Measurements from ENCODE around the gene GABRG3.
"Not testable (repeated sequence)": the region's sequence is repeated elsewhere in the genome, so short reads cannot be mapped to it uniquely, and the experiment has no call there.

The GABRG3 gene

DNA sequence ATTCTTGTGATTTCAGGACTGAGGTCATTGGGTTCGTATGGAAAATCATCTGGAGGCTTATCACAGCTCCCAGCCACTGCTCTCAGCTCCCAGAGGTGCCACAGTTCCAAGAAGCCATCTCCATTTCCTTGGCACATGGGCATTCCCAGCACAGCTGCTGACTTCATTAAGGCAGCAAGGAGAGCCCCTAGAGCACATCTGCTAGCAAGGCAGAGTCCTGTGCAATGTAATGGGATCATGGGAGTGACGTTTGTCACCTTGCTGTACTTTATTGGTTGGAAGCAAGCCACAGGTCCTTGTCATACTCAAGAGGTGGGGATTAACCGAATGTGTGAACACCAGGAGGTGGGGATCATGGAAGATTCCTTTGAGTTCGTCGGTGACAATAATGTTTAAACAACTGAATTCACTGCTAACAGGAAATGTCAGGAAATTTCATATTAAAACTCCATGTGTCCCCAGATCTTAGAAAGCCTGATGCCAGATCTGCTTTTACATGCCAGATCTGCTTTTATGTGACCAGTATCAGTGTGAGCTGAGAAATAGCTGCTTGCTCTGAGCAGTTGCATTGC, 148.8 kb downstream of the GABRG3 start:
- DNase-seq, result no peak

DNA sequence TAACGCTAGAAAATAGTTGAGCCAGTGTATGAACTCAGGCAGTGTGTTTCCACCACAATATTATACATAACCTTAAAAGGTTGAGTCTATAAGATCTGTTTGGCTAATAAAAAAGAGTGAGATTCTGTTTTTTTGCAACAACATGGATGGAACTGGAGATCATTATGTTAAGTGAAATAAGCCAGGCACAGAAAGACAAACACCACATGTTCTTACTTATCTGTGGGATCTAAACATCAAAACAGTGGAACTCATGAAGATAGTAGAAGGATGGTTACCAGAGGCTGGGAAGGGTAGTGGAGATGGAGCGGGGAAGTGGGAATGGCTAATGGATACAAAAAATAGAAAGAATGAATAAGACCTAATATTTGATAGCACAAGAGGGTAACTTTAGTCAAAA, 150.7 kb downstream of the GABRG3 start:
- no peak for DNase-seq

DNA sequence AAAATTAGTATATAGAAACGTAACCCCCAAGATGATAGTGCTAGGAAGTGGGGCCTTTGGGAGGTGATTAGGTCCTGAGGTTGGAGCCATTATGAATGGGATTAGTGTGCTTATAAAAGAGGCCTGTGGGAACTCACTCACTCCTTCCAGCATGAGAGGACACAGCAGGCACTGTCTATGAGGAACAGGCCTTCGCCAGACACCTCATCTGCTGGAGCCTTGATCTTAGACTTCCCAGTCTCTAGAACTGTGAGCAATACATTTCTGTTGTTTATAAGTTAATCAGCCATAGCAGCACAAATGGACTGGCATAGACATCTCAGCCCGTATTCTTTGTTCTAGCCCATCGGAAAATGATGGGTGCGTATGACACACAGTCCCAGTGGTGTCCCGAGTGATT, 152.3 kb downstream of the GABRG3 start:
- DNase-seq, result no peak

DNA sequence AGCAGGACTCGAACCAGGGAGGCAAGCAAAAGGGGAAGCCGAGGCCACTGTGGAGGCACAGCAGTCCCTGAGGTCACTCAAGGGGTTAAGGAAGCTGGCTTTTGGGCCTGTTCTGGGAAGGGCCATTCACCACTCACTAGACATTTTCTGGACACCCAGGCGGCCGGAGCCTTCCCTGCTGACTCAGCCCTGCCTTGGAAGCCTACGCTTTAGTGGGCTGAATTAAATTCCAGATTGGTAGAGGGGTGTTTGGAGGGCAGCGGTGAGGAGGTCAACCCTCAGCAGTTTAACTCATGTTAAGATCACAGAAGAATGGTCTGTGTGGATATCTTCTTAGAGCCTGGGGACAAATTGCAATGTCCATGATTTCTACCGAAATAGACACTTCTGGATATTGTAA, 152.8 kb downstream of the GABRG3 start:
- no peak for DNase-seq

DNA sequence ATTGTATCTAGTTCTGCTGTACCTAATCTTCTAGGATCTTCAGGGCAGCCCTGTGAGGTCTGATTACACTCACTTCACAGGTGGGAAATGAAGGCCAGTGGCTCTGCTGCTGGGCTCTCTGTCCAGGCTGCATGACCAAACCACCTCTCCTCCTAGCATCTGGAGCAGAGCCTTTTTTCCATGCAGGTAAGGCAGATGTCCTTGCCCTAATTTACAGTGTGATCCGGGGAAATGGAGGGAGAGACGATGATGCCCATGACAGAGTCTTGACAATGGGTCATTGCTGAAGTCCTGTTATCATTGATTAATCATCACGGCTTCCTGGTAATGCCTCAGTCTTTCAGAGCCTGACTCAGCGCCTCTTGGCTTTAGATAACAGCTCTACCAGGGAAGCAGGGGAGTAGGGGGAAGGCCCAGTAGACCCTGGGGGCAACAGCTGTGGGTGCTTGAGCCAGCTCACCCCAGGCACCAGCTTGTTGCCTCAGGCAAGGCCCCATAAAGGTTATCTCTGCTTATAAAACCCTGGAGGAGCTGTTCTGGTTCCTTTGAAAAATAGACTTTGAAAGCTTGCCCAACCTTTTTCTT, 153.4 kb downstream of the GABRG3 start:
- DNase-seq, result no peak

DNA sequence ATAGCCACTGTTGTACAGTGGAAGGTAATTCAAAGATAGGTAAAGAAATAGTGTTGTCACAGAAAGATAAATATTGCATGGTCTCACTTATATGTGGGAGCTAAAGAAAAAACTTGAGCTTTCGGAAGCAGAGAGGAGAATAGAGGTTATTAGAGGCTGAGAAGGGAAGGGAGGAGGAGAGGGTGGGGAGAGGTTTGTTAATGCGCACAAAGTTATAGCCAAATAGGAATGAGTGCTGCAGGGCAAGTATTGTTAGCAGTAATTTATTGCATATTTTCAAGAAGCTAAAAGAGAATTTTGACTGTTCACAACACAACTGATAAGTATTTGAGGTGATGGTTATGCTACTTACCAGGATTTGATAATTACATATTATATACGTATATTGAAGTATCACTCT, 154.2 kb downstream of the GABRG3 start:
- no peak for DNase-seq

DNA sequence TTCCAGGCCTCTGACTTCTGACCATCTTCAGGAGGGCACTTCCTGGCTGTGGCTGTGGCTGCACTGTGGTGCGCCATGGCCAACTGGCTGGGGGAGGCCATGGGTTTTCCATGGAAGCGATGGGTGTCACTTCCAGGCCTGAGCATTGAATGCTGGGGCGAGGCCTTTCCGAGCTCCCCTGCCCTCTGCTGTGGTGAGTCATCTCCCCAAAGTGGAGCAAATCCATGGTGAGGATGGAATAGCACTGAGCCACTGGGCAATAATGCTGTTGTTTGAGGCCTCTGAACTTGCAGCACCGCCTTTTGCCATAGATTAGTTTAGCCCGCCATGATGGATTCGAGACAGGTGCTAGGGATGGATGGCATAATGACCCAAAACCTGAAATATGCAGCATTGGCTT, 155.5 kb downstream of the GABRG3 start:
- no peak for DNase-seq

DNA sequence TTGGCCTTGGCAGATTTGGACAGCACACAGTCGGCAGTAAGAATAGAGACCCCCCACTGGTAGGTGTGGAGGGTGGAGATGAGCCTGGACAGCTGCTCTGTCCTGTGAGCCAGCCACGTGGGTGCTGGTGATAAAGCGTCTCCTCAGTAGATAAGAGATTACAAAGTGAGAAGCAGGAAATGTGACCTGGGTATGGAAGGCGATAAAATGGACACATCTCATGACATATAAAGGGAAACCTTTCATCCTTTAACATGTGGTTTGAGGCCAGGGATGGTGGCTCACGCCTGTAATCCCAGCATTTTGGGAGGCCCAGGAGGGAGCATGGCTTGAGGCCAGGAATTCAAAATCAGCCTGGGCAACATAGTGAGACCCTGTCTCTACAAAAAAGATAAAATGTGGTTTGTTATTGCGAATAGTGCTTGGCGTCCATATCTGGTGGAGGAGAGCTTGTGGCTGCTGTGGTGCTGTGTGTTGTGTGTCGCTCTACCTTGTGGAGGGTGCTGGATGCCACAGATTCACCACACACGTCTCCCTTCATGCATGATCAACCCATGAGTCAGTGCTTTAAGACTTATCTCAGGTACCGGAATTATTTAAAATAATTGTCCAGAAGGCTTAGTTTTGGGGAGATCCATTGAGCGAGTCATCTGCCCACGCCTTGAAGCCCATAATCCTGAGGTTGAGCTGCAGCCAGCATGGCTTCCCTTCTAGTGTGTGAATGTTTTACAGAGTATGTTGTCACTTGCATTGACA, 157.0 kb downstream of the GABRG3 start:
- DNase-seq, result no peak

DNA sequence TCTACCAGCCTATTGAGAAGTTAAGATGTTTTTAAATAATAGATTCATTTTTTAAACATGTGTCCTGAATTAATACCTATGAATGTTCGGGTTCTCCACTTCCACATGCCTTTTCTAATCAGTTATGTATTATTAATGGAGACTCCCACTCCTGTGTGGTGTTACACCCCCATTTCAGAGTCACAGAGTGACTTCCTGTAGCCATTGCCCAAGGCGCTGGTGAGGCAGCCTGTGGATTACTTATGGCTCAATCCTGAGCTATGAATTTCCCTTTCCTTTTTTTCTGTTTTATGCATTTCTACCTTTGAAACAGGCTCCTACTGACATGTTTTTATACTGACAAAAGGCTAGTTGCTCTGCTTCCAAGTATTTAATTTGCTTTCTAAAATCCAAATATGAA, 162.3 kb downstream of the GABRG3 start:
- DNase-seq, result no peak

DNA sequence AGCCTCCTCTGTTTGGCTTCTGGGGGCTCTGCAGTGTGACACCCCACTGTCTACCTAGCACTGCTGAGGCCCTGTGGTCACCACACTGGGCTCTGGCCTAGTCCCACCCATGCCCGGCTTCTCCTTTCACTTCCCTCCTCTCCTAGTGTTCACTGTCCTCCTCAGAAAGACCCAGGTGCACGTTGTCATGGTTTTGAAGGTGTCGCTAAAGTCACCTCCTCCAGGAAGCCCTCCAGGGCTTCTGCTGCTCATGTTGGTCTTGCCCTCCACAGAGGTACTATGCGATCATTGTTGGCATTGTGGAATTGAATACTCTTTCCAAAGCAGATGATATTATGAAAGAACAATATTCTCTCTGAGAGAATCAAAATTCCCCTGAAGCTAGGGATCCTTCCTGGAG, 163.5 kb downstream of the GABRG3 start:
- DNase-seq, result no peak

DNA sequence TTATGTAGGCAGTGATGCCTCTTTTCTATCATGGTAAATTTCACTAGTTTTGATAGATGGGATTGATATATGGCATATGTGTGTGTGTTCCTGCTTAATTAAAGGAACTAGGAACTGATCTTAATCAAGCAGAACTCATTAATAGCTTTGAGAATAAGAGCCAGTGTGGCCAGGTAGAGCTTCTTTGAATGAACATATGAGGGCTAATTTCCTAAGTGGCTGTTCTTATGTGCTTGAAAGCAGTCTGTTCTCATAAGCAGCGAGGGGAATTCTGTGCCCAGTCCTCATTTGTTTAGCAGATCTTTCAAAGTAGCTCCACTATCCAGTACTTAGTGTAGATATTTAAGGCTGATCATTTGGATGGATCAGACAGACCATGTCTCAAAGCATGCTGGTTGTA, 164.2 kb downstream of the GABRG3 start:
- no peak for DNase-seq

DNA sequence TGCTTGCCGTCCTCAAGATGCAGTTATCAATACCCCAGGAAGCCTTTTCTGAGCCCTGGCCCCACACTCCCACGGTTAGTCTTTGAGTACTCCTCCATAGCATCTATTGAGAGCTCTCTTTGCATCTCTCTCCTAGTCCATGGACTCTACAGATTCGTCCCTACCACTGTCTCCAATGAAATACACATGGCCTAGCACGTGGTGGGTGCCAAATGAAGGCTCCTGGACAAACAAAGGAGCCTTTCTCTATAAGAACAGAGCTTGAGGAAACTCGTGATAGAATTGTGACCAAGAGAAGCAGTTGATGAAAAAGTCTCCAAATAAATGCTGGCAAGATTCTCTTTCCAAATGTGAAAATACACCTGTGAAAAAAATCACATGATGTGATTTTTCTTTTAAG, 166.1 kb downstream of the GABRG3 start:
- DNase-seq, result no peak

DNA sequence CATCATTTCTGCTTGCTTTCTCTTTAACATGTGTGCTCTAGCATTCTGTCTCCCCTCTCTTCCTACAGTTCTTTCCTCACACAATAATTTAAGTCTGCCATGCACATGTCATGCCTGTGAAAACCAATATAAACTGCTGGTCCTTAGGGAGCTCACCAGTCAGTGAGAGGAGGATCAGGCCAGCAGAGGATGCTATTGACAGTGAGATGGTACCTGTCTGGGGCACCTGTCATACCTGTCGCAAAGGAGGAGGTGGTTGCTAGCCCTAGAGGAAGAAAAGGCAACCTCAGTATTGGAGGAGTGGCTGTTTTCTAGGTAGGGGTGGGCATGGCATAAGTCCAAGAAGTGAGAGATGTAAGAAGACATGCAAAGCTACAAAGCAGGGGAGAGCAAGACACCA, 194.6 kb downstream of the GABRG3 start:
- DNase-seq, result no peak

DNA sequence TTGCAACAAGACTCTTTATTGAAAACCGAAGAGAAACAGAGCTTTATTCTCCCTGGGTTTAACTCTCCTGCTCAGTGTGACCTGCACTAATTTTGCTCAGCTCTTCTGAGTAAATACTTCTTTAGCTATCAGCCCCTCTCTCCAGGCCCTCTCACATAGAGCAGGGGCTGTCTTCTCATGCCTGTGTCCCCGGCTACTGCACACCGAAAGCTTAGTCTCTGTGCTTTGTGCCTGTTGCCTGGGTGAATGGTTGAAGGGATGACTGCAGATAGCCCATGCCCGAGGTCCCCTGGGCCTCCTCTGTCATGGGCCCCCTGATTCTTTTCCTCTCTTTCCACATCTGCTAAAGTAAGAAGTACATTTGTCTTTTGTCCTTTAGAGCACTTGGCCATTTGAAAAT, 195.9 kb downstream of the GABRG3 start:
- no peak for DNase-seq

DNA sequence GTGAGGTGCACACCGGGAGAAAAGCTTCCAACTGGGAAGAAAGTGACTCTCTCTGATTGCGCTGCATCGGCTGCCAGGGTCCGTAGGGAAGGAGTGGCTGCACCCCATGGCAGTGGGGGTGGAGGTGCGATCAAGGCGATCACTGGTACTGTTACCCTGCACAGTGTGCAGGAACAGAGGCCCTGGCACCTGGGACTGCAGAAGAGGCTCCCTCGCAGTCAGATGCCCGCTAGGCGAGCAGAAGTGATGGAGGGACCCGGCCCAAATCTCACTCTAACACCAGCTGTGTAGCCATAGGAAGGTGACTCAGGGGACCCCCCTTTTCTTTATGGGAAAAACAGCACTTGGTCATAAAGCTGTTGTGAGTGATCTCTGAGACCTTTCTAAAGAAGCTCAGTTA, 196.8 kb downstream of the GABRG3 start:
- DNase-seq, result no peak

DNA sequence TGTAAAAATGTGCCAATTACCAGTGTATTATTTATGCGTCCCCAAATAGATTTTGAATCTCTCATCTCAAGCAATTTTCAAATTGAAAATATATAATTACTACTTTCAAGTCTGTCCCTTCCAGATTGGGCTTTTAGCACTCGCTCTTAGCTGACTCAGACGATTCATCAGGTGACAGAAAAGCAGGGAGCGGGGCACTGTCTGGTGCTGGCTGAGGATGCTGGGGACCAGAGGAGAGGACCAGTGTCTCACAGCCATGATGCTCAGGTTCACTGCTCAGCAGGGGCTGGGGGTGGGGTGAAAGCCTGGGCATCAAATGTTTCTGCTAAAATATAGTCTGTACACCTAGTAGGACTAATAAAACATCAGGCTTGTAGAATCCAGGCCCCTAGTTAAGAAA, 199.9 kb downstream of the GABRG3 start:
- no peak for DNase-seq

DNA sequence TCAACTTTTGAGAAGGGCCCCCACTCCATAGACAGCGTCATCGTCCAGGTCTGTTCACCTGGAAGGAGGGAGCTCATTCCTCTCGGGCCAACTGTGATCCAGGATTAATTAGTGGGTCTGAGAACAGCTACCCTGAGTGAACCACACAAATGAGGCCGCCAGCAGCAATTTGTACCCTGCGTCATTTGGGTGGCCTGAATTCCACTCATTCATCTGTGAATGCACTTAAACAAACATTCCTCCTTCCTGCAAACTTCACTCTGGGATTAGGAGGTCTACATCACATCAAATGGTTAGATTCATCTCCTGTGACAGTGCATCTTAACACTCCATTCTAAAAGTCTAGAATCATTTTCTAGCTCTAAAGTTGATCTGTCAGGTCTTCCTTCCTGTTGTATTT, 201.8 kb downstream of the GABRG3 start:
- no peak for DNase-seq

DNA sequence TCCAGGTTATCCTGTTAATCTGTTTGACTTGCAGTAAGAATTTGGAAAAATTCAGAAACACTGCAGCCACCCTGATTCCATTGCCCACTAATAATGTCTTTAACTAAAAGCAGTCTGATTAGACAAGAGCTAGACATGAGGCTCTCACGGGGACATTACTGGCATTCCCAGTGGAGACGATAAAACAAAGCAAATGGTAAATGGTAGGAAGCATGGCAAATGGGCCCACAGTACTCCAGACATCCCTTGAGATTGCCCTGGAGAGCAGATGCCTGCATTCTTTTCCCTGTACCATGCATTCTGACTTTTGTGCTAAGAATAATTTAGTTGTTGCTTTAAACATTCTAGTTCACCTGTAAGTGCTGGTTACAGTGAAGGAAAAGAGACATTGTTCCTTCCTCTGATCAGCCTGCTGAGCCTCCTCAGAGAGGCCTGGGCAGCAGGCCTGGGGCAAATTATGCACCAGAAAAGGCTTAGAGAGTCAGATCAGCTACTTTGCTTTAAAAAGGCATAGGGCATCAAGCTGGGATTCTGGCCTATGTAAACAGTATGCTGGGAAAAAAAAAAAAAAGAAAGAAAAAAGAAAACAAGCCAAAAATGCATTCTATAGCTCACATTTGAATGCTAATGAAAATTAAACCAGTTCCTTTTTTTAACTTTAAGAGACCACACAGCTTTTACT, 204.6 kb downstream of the GABRG3 start:
- no peak for DNase-seq

DNA sequence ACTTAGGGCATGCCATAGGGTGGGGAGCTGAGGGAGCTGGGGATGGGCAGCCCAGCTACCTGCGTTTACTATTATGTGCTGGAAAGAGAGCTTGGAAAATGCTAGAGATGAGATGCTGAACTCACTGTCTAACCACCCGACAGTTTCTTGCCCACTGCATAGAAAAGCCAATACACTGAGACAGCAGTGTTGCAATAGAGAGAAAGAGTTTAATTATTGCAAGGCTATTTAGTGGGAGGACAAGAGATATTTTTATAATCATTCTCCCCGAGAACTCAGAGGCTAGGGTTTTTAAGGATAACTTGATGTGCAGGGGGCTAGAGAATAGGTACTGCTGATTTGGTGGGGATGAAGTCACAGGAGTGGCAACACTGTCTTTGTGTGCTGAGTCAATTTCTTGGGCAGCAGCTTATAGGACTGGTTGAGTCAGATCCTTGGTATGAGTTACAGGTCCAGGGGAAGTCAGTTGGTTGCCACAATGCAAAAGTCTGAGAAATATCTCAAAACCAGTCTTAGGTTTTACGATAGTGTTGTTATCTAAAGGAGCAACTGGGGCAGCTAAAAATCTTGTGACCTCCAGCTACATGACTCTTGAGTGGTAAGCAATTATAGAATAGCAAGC, 205.9 kb downstream of the GABRG3 start:
- DNase-seq, result no peak

DNA sequence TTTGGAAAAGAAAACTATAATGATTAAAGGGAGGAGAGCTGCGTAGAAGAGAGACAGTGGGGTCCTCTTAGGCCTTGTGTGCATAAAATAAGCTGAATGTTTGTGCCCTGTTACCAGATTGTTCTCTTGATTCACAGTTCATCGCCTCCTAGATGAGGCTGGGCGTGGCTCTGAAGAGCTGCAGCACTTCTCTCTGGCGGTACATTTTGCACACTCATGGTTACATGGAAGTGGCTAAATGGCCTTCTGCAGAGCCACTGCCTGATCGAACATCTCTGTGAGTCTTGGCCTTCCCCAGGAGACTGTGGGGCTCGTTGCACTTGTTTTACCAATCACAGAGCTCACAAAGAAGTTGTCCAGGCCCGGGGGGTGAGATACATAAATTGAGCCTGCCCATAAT, 208.8 kb downstream of the GABRG3 start:
- no peak for DNase-seq

DNA sequence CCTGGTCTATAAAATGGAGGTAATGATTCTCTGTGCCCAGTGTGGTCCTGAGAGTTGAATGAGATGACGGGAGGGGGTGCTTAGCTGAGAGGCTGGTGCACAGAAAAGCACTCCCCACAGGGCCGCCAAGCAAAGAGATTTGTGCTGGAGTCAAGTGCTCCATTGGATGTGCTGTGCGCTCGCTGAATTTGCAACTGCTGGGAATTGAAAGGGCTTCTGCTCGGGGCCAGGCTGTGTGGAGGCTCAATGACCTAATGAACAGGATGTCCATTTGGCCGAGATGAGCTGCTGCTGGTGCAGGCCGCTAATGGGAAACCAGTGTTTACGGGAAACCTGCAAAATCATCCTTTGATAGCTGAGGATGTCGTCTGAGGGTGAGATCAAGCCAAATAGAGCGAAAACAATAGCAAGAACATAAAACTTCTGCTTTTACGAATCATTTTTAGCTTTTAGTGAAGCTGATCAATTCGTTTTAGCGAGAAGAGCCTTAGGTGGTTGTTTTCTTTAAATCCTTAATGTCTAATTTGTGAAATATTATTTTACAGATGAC, 211.7 kb downstream of the GABRG3 start:
- DNase-seq, result no peak

DNA sequence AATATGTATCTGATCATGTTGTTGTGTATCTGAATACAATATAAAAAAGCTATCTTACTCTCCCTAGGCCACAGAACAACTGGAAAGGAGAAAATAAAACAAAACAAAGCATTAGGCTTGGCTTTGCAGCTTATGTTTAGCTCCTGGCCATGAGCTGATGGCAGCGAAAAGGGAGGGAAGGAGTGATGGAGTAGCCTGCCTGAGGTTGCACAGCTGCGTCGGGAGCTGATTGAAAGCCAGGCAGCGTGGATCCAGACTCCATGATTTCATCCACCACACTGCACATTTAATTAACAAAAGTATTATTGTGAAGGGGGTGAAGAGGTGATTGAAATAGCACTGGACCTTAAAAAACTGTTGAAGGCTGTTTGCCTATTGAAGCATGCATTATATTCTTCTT, 212.2 kb downstream of the GABRG3 start:
- no peak for DNase-seq

DNA sequence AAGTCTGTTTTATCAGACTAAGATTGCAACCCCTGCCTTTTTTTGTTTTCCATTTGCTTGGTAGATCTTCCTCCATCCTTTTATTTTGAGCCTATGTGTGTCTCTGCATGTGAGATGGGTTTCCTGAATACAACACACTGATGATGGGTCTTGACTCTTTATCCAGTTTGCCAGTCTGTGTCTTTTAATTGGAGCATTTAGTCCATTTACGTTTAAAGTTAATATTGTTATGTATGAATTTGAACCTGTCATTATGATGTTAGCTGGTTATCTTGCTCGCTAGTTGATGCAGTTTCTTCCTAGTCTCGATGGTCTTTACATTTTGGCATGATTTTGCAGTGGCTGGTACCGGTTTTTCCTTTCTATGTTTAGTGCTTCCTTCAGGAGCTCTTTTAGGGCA, 220.5 kb downstream of the GABRG3 start:
- not testable (repeated sequence) for DNase-seq
